IMR-90 (cell line): ENCODE results near the gene SLC35E2B. TPM values are rescaled to one million over a fixed set of nuclear protein-coding genes. Genes with fewer than 3 reads are reported as not detected.
A peak's percentile ranks its signal among the peaks of the same experiment; 100 is the strongest.

Experiments used
- ATAC-seq: fragments of 200-7000 bp; cut with Tn5 transposase; 2 replicates; pipeline ENCODE4 v1.9.1; 2020; ENCODE audit warnings: low read depth, mild to moderate bottlenecking, moderate library complexity
- BruUV-seq: library from RNA; stranded (reverse); fragments of 400-500 nt; replicated peaks from 2 replicates; lab custom pipeline; 2021; lab: Mats Ljungman, UMichigan
- CTCF ChIA-PET: fragments of 300-600 bp; formaldehyde crosslinking; extraction: SDS; loops from one replicate; lab custom pipeline; 2021; ENCODE audit warnings: antibody characterized with exemption; lab: Yijun Ruan, JAX
- POLR2A ChIA-PET: fragments of 300-600 bp; sonication (Branson Sonifier 250); formaldehyde crosslinking; loops from one replicate; lab custom pipeline; 2022; ENCODE audit warnings: antibody characterized with exemption; ENCODE audit not compliant: unreplicated experiment; lab: Charles Lee
- DNase-seq: peaks from one replicate; pipeline ENCODE4 v3.0.0; 2013
- H2AFZ ChIP-seq: replicated peaks from 2 replicates; pipeline ENCODE3; 2013; ENCODE audit warnings: low read length, mild to moderate bottlenecking; ENCODE audit not compliant: poor library complexity
- H2AK5ac ChIP-seq: 2 replicates; pipeline ENCODE4 v1.6.1; 2013; ENCODE audit warnings: low read depth, low read length, inconsistent platforms
- H2AK9ac ChIP-seq: replicated peaks from 2 replicates; pipeline ENCODE3; 2013; ENCODE audit warnings: mild to moderate bottlenecking, low read depth, low read length, moderate library complexity; ENCODE audit not compliant: poor library complexity
- H2BK120ac ChIP-seq: 2 replicates; pipeline ENCODE4 v1.6.1; 2013; ENCODE audit warnings: low read depth, low read length, inconsistent platforms
- H2BK15ac ChIP-seq: 3 replicates; pipeline ENCODE4 v1.6.1; 2013; ENCODE audit warnings: low read depth, low read length, inconsistent platforms
- H2BK20ac ChIP-seq: 2 replicates; pipeline ENCODE4 v1.6.1; 2013; ENCODE audit warnings: low read depth, mild to moderate bottlenecking, inconsistent platforms, low read length, moderate library complexity
- H2BK5ac ChIP-seq: 2 replicates; pipeline ENCODE4 v1.6.1; 2013; ENCODE audit warnings: mild to moderate bottlenecking, low read depth, low read length, inconsistent platforms; ENCODE audit not compliant: poor library complexity, severe bottlenecking
- H3K14ac ChIP-seq: replicated peaks from 2 replicates; pipeline ENCODE4 v1.6.1; 2013; ENCODE audit warnings: low read depth, low read length, inconsistent platforms
- H3K18ac ChIP-seq: 2 replicates; pipeline ENCODE4 v1.6.1; 2013; ENCODE audit warnings: low read depth, low read length, control low read depth
- H3K23ac ChIP-seq: 2 replicates; pipeline ENCODE4 v1.6.1; 2013; ENCODE audit warnings: low read depth, low read length, inconsistent platforms
- H3K27ac ChIP-seq: 2 replicates; pipeline ENCODE4 v1.5.1; 2013; ENCODE audit warnings: mild to moderate bottlenecking, control low read depth, low read length; ENCODE audit not compliant: insufficient read depth
- H3K27me3 ChIP-seq: 2 replicates; pipeline ENCODE4 v1.6.1; 2013; ENCODE audit warnings: low read length; ENCODE audit not compliant: control insufficient read depth, insufficient read depth
- H3K36me3 ChIP-seq: 2 replicates; pipeline ENCODE4 v1.6.1; 2013; ENCODE audit warnings: low read length, mixed read lengths; ENCODE audit not compliant: control insufficient read depth, insufficient read depth
- H3K4ac ChIP-seq: 2 replicates; pipeline ENCODE4 v1.6.1; 2013; ENCODE audit warnings: low read depth, low read length, inconsistent platforms
- H3K4me1 ChIP-seq: 2 replicates; pipeline ENCODE4 v1.6.1; 2013; ENCODE audit warnings: low read length, mixed read lengths; ENCODE audit not compliant: control insufficient read depth, insufficient read depth
- H3K4me2 ChIP-seq: 2 replicates; pipeline ENCODE4 v1.6.1; 2013; ENCODE audit warnings: low read depth, mild to moderate bottlenecking, control low read depth, low read length, moderate library complexity
- H3K4me3 ChIP-seq: 2 replicates; pipeline ENCODE4 v1.5.1; 2013; ENCODE audit warnings: low read depth, mild to moderate bottlenecking, control low read depth, low read length, moderate library complexity; ENCODE audit not compliant: insufficient read depth
- H3K56ac ChIP-seq: 2 replicates; pipeline ENCODE4 v1.6.1; 2013; ENCODE audit warnings: low read length, inconsistent platforms; ENCODE audit not compliant: insufficient read depth; ENCODE audit errors: extremely low read depth
- H3K79me1 ChIP-seq, 2 experiments: 2 replicates each; pipeline ENCODE4 v1.6.1; 2013; ENCODE audit warnings: low read length in 2 of 2, inconsistent platforms in 1 of 2, low read depth in 1 of 2
- H3K9ac ChIP-seq: 2 replicates; pipeline ENCODE4 v1.6.1; 2013; ENCODE audit warnings: low read depth, low read length, control low read depth
- H3K9me1 ChIP-seq: 2 replicates; pipeline ENCODE4 v1.6.1; 2013; ENCODE audit warnings: low read length, inconsistent platforms; ENCODE audit not compliant: insufficient read depth
- H3K9me3 ChIP-seq: 2 replicates; pipeline ENCODE4 v1.6.1; 2013; ENCODE audit warnings: low read length; ENCODE audit not compliant: control insufficient read depth, insufficient read depth
- H4K20me1 ChIP-seq: 2 replicates; pipeline ENCODE4 v1.6.1; 2013; ENCODE audit warnings: low read length, inconsistent platforms; ENCODE audit not compliant: insufficient read depth
- H4K5ac ChIP-seq: 2 replicates; pipeline ENCODE4 v1.6.1; 2013; ENCODE audit warnings: mild to moderate bottlenecking, low read depth, low read length, control low read depth
- H4K8ac ChIP-seq, 2 experiments: 2 replicates each; pipeline ENCODE4 v1.6.1; 2013; ENCODE audit warnings: low read depth in 2 of 2, low read length in 2 of 2, control low read depth in 1 of 2, inconsistent platforms in 1 of 2
- H4K91ac ChIP-seq: 2 replicates; pipeline ENCODE4 v1.6.1; 2013; ENCODE audit warnings: low read depth, low read length, inconsistent platforms; ENCODE audit not compliant: insufficient read depth
- CHD1 ChIP-seq: IDR thresholded peaks from 2 replicates; pipeline ENCODE4 v1.6.1; 2012; ENCODE audit warnings: low read depth, low read length, improper control_type of control experiment
- FOS ChIP-seq: fragments of 150-350 bp; IDR thresholded peaks from 2 replicates; pipeline ENCODE4 v1.6.1; 2016; ENCODE audit warnings: low read depth, low read length
- MXI1 ChIP-seq: IDR thresholded peaks from 2 replicates; pipeline ENCODE4 v1.6.1; 2012; ENCODE audit warnings: low read depth, mild to moderate bottlenecking, low read length, moderate library complexity, borderline replicate concordance
- SMC3 ChIP-seq: fragments of 150-350 bp; IDR thresholded peaks from 2 replicates; pipeline ENCODE4 v1.6.1; 2016; ENCODE audit warnings: low read depth, mild to moderate bottlenecking, antibody characterized with exemption, low read length, moderate library complexity
- WGBS, 2 experiments: methylation state at CpG; one replicate each; pipeline versions ENCODE4 v1.1.5 to v1.1.7; 2013; ENCODE audit warnings: missing lambda C conversion rate in 2 of 2; ENCODE audit not compliant: insufficient read length in 1 of 2; ENCODE audit errors: extremely low coverage in 2 of 2; 5-methylcytosine and 5-hydroxymethylcytosine counted together
- dilution Hi-C: fragments of 300-500 bp; cut with HindIII; formaldehyde crosslinking; loops from one replicate; pipeline ENCODE4 v1.14.3; 2018; ENCODE audit warnings: low sequenced_read_pairs; ENCODE audit not compliant: unreplicated experiment
- in situ Hi-C: fragments of 300-500 bp; cut with MboI; formaldehyde crosslinking; loops from 3 replicates; pipeline ENCODE4 v1.14.3; 2019; ENCODE audit warnings: low sequenced_read_pairs, inconsistent platforms, mixed read lengths
- intact Hi-C: fragments of 100-400 bp; cut with micrococcal nuclease; formaldehyde crosslinking; loops from 2 replicates; pipeline ENCODE4 v1.10.0; 2022
- polyA plus RNA-seq, 3 experiments: library from polyadenylated mRNA; depleted of rRNA; stranded (reverse); fragments of >200 nt; gene quantifications; 2 replicates each; pipeline ENCODE4 v1.2.3, GENCODE V29; 2012; ENCODE audit warnings: low replicate concordance in 1 of 3
- total RNA-seq: library from RNA; depleted of rRNA; stranded (reverse); fragments of >200 nt; gene quantifications from 2 replicates; pipeline ENCODE4 v1.2.3, GENCODE V29; 2012

SLC35E2B gene
- total and polyA plus RNA-seq, 2 of the 4 experiments (the other 2 are of a cell fraction) = 14.9 to 30.2 TPM

- H2BK5ac ChIP-seq = no peak overlapping the region
- H3K27ac ChIP-seq = no peak overlapping the region
- no peak overlapping the region for H3K56ac ChIP-seq
- in situ Hi-C loops = no loop called here
- ChIA-PET POLR2A (no interaction called here), CTCF (no interaction called here)
- no peak overlapping the region for H3K23ac ChIP-seq
- no peak overlapping the region for H3K14ac ChIP-seq
- peaks cover 5 to 40% of the 10 kb centered on the region in 2 experiments; a peak in 3 of 4 replicates for H3K79me1 ChIP-seq
- no peak overlapping the region for H3K9ac ChIP-seq
- no peak overlapping the region for H4K91ac ChIP-seq
- H2BK120ac ChIP-seq = no peak overlapping the region
- peaks cover 33% of the 10 kb centered on the region for H4K20me1 ChIP-seq
- peaks cover 3% of the 10 kb centered on the region; the same call in 1 of the 2 replicates for H3K4me1 ChIP-seq
- H3K4me3 ChIP-seq = no peak overlapping the region
- H4K5ac ChIP-seq = no peak overlapping the region
- H2BK20ac ChIP-seq = no peak overlapping the region
- peak overlapping the region; percentile 15 for H2AK9ac ChIP-seq
- H3K4me2 ChIP-seq = no peak overlapping the region
- BruUV-seq = no TSS peak
- DNase-seq (peak; percentile 61), ATAC-seq (peak; percentile 70)
- H2AFZ ChIP-seq = no peak overlapping the region
- H4K8ac ChIP-seq = no peak overlapping the region
- H3K9me1 ChIP-seq = no peaks in the 10 kb centered on the region
- 86% methylated on average over 10 of the region's 21 CpGs; no CpG with 5 or more reads in 1 of the 2 experiments for WGBS, 2 experiments
- no peak overlapping the region for H2AK5ac ChIP-seq
- H3K4ac ChIP-seq = no peak overlapping the region
- dilution Hi-C loops = no loop called here
- H2BK15ac ChIP-seq = no peak overlapping the region
- peaks cover 26% of the 10 kb centered on the region; the same call in 1 of the 2 replicates for H3K36me3 ChIP-seq
- H3K9me3 ChIP-seq = no peaks in the 10 kb centered on the region
- TF ChIP-seq CHD1 = no peak
- TF ChIP-seq MXI1 = 0 out of 2 replicates have a peak, but pooled peaks have one; percentile 20
- TF ChIP-seq FOS = 0 out of 2 replicates have a peak, but pooled peaks have one; percentile 18
- no peak for TF ChIP-seq SMC3
- H3K18ac ChIP-seq = no peak overlapping the region
- H3K27me3 ChIP-seq = no peaks in the 10 kb centered on the region
- intact Hi-C loops = no loop called here
These were observed 70.4 kb downstream of the SLC35E2B start for GRCh38 chr1:1622010-1622787.
